HEK293 (cell line): ENCODE results near the gene KCNIP4.

Source experiments
- MZF1 ChIP-seq: fragments of 450-650 bp; formaldehyde crosslinking; IDR thresholded peaks from 2 replicates; pipeline ENCODE4 v1.5.1; 2017; ENCODE audit warnings: missing biosample characterization, missing genetic modification characterization, borderline replicate concordance
- REST ChIP-seq: fragments of 450-650 bp; formaldehyde crosslinking; IDR thresholded peaks from 2 replicates; pipeline ENCODE4 v1.5.1; 2016; ENCODE audit warnings: missing biosample characterization, missing genetic modification characterization
- ZNF138 ChIP-seq: fragments of 450-650 bp; formaldehyde crosslinking; IDR thresholded peaks from 2 replicates; pipeline ENCODE4 v1.5.1; 2016; ENCODE audit warnings: missing biosample characterization, missing genetic modification characterization, borderline replicate concordance
- ZNF292 ChIP-seq: fragments of 450-650 bp; formaldehyde crosslinking; IDR thresholded peaks from 2 replicates; pipeline ENCODE4 v1.5.1; 2016; ENCODE audit warnings: low read depth, missing biosample characterization, missing genetic modification characterization, borderline replicate concordance
- ZNF302 ChIP-seq: fragments of 450-650 bp; formaldehyde crosslinking; IDR thresholded peaks from 2 replicates; pipeline ENCODE4 v1.5.1; 2016; ENCODE audit warnings: missing biosample characterization, missing genetic modification characterization, low read depth
- ZNF449 ChIP-seq: fragments of 450-650 bp; formaldehyde crosslinking; IDR thresholded peaks from 2 replicates; pipeline ENCODE4 v1.5.1; 2017; ENCODE audit warnings: missing biosample characterization, mild to moderate bottlenecking, missing genetic modification characterization, moderate library complexity
- ZNF629 ChIP-seq: fragments of 450-650 bp; formaldehyde crosslinking; IDR thresholded peaks from 2 replicates; pipeline ENCODE4 v1.5.1; 2017; ENCODE audit warnings: missing biosample characterization, missing genetic modification characterization
- ZNF677 ChIP-seq: fragments of 450-650 bp; IDR thresholded peaks from 2 replicates; pipeline ENCODE4 v1.5.0; 2018; ENCODE audit warnings: missing biosample characterization, mild to moderate bottlenecking, missing genetic modification characterization, moderate library complexity
- ZNF747 ChIP-seq: fragments of 450-650 bp; formaldehyde crosslinking; IDR thresholded peaks from 2 replicates; pipeline ENCODE4 v1.5.1; 2016; ENCODE audit warnings: missing biosample characterization, missing genetic modification characterization
- TF ChIP-seq, protein P1 (sequence below): fragments of 450-650 bp; formaldehyde crosslinking; IDR thresholded peaks from 2 replicates; pipeline ENCODE4 v1.5.1; 2017; ENCODE audit warnings: missing biosample characterization, missing genetic modification characterization

DNA sequence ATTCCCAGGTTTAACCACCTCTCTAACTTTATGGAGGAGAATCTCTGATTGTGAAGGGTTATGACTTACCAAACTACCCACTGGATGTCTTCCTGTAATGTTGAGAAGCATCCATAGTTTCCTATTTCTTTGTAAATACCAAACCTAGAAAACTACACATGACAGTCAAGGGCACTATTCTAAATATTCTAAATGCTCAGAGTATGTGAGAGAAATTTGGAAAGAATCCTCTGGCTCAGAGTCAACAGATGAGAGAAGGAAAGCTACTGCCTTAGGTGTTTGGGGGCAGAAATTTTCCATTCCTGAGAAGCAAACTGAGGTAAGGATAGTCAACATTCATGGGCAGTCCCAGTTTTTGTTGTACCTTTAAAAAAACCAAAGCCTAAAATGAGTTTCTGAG lies 155.8 kb downstream of the KCNIP4 start:
- TF ChIP-seq ZNF302 (tag by site-specific recombination): no peak
- TF ChIP-seq ZNF138: no peak
- TF ChIP-seq, protein P1, sequence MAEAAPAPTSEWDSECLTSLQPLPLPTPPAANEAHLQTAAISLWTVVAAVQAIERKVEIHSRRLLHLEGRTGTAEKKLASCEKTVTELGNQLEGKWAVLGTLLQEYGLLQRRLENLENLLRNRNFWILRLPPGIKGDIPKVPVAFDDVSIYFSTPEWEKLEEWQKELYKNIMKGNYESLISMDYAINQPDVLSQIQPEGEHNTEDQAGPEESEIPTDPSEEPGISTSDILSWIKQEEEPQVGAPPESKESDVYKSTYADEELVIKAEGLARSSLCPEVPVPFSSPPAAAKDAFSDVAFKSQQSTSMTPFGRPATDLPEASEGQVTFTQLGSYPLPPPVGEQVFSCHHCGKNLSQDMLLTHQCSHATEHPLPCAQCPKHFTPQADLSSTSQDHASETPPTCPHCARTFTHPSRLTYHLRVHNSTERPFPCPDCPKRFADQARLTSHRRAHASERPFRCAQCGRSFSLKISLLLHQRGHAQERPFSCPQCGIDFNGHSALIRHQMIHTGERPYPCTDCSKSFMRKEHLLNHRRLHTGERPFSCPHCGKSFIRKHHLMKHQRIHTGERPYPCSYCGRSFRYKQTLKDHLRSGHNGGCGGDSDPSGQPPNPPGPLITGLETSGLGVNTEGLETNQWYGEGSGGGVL (tag by site-specific recombination): no peak
- TF ChIP-seq ZNF677 (tag by site-specific recombination): no peak
- no peak for TF ChIP-seq ZNF747
- TF ChIP-seq REST (tag by site-specific recombination): no peak
- TF ChIP-seq MZF1: no peak
- TF ChIP-seq ZNF292 (tag by site-specific recombination): no peak
- TF ChIP-seq ZNF449 (tag by site-specific recombination): no peak
- TF ChIP-seq ZNF629 (tag by site-specific recombination): no peak
